HepG2 (cell line): ENCODE results near the gene LZTS2. TPM values are rescaled to one million over a fixed set of nuclear protein-coding genes. Genes with fewer than 3 reads are reported as not detected.
A peak's percentile ranks its signal among the peaks of the same experiment; 100 is the strongest.

Experiments used
- MYC ChIP-seq: sonication (generic); formaldehyde crosslinking; IDR thresholded peaks from 2 replicates; pipeline ENCODE4 v1.9.0; 2021; ENCODE audit warnings: missing genetic modification reagents, borderline replicate concordance
- PCBP2 ChIP-seq: fragments of 200-400 bp; formaldehyde crosslinking; optimal IDR thresholded peaks from 2 replicates; pipeline ENCODE3; 2018; ENCODE audit warnings: low read length, low read depth; ENCODE audit not compliant: poor library complexity, severe bottlenecking
- RBM22 ChIP-seq: fragments of 200-400 bp; formaldehyde crosslinking; optimal IDR thresholded peaks from 2 replicates; pipeline ENCODE3; 2017; ENCODE audit warnings: mild to moderate bottlenecking, low read length, moderate library complexity
- REXO4 ChIP-seq: sonication (generic); formaldehyde crosslinking; IDR thresholded peaks from 2 replicates; pipeline ENCODE4 v1.8.0; 2022; ENCODE audit warnings: missing genetic modification reagents, mild to moderate bottlenecking, borderline replicate concordance
- YEATS4 ChIP-seq: sonication (generic); formaldehyde crosslinking; IDR thresholded peaks from 2 replicates; pipeline ENCODE4 v1.4.0; 2020; ENCODE audit warnings: missing genetic modification reagents, borderline replicate concordance
- ZNF225 ChIP-seq: sonication (generic); formaldehyde crosslinking; IDR thresholded peaks from 2 replicates; pipeline ENCODE4 v1.4.0; 2020; ENCODE audit warnings: mild to moderate bottlenecking, missing genetic modification reagents
- ZNF33B ChIP-seq: sonication (generic); formaldehyde crosslinking; IDR thresholded peaks from 2 replicates; pipeline ENCODE4 v1.5.1; 2020; ENCODE audit warnings: mild to moderate bottlenecking, missing genetic modification reagents
- ZNF550 ChIP-seq: sonication (generic); formaldehyde crosslinking; IDR thresholded peaks from 2 replicates; pipeline ENCODE4 v1.4.0; 2020; ENCODE audit warnings: mild to moderate bottlenecking, missing genetic modification reagents, borderline replicate concordance
- ZNF605 ChIP-seq: sonication (generic); formaldehyde crosslinking; IDR thresholded peaks from 2 replicates; pipeline ENCODE4 v1.8.0; 2022; ENCODE audit warnings: mild to moderate bottlenecking, missing genetic modification reagents
- polyA plus RNA-seq, 8 experiments: library from polyadenylated mRNA; depleted of rRNA in 3 of 8; stranded (reverse) in 7 of 8; unstranded in 1 of 8; fragments of >200 nt; fragmentation: Illumina TruSeq in 4 of 8; extraction: Trizol in 4 of 8; gene quantifications; 2 replicates each; pipeline versions ENCODE4 v1.2.1 to v1.2.3, GENCODE V29; 2011 to 2016; ENCODE audit warnings: low read depth in 4 of 8, missing spikeins in 1 of 8, mixed read lengths in 1 of 8; ENCODE audit not compliant: insufficient read depth in 1 of 8
- total RNA-seq, 5 experiments: library from RNA; depleted of rRNA; stranded (reverse); fragments of >200 nt; fragmentation: Illumina TruSeq; extraction: Trizol; gene quantifications; 2 replicates each; pipeline ENCODE4 v1.2.3, GENCODE V29; 2016; ENCODE audit warnings: low read depth in 1 of 5
- TF ChIP-seq, protein P1 (sequence below): sonication (generic); formaldehyde crosslinking; IDR thresholded peaks from 2 replicates; pipeline ENCODE4 v1.9.0; 2021; ENCODE audit warnings: missing genetic modification reagents, borderline replicate concordance
- TF ChIP-seq, protein P2 (sequence below): sonication (generic); formaldehyde crosslinking; IDR thresholded peaks from 2 replicates; pipeline ENCODE4 v1.4.0; 2020; ENCODE audit warnings: low read depth, mild to moderate bottlenecking, missing genetic modification reagents
- TF ChIP-seq, protein P3 (sequence below): sonication (generic); formaldehyde crosslinking; IDR thresholded peaks from 2 replicates; pipeline ENCODE4 v1.8.1; 2023; ENCODE audit warnings: mild to moderate bottlenecking, moderate library complexity, missing genetic modification reagents
- TF ChIP-seq, protein P4 (sequence below): sonication (generic); formaldehyde crosslinking; IDR thresholded peaks from 2 replicates; pipeline ENCODE4 v1.9.0; 2021; ENCODE audit warnings: mild to moderate bottlenecking, missing genetic modification reagents
- TF ChIP-seq, protein P5 (sequence below): sonication (generic); formaldehyde crosslinking; IDR thresholded peaks from 2 replicates; pipeline ENCODE4 v1.5.0; 2020; ENCODE audit warnings: missing genetic modification reagents

The LZTS2 gene
- total and polyA plus RNA-seq, 2 of the 13 experiments (the other 11 are each of a cell fraction or from before 2014, with no cell fraction given), result 43.6 to 65.6 TPM

DNA sequence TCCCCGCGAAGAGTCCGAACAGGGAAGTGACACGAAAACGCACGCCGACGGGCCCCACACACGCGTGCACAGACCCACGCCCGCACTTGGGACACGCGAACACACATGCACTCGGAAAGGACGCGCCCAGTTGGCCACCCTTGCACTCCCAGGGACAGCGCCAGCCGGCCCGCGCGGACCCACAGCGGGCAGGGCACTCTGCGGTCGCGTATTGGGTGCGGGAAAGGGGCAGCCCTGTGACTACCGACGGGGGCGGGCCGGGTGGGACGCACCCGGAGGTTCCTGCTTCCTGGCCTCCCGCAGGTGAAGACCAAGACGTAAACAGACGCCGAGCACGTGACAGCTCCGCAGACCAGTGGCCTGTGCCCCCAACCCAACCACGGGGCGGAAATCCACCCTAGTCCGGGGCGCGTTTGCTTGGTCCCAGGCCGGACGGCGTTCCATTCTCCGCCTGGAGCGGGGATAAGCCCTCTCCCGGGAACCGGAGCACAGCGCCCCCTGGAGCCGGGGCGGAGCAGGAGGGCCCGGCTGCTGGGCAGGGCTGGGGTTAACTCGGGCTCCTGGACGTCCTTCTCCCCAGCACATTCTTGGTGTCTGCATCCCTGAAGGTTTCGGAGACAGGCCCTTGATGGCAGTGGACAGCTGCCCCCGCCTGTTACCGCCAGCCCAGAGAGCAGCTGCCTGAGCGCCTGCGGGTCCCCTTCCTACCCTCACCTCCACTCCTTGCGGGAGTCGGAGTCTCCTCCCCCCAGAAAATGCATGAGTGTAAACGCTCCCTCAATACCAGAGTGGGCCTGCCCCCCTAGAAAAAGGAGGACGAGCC is 2.0 kb upstream of the LZTS2 start (continued):
- TF ChIP-seq, protein P1, sequence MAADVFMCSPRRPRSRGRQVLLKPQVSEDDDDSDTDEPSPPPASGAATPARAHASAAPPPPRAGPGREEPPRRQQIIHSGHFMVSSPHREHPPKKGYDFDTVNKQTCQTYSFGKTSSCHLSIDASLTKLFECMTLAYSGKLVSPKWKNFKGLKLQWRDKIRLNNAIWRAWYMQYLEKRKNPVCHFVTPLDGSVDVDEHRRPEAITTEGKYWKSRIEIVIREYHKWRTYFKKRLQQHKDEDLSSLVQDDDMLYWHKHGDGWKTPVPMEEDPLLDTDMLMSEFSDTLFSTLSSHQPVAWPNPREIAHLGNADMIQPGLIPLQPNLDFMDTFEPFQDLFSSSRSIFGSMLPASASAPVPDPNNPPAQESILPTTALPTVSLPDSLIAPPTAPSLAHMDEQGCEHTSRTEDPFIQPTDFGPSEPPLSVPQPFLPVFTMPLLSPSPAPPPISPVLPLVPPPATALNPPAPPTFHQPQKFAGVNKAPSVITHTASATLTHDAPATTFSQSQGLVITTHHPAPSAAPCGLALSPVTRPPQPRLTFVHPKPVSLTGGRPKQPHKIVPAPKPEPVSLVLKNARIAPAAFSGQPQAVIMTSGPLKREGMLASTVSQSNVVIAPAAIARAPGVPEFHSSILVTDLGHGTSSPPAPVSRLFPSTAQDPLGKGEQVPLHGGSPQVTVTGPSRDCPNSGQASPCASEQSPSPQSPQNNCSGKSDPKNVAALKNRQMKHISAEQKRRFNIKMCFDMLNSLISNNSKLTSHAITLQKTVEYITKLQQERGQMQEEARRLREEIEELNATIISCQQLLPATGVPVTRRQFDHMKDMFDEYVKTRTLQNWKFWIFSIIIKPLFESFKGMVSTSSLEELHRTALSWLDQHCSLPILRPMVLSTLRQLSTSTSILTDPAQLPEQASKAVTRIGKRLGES (CRISPR knock-in tag), result no peak
- TF ChIP-seq, protein P2, sequence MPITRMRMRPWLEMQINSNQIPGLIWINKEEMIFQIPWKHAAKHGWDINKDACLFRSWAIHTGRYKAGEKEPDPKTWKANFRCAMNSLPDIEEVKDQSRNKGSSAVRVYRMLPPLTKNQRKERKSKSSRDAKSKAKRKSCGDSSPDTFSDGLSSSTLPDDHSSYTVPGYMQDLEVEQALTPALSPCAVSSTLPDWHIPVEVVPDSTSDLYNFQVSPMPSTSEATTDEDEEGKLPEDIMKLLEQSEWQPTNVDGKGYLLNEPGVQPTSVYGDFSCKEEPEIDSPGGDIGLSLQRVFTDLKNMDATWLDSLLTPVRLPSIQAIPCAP (CRISPR knock-in tag), result no peak
- no peak for TF ChIP-seq ZNF33B (CRISPR knock-in tag)
- TF ChIP-seq ZNF605, result no peak
- no peak for TF ChIP-seq ZNF225
- no peak for TF ChIP-seq RBM22
- TF ChIP-seq REXO4 (CRISPR knock-in tag), result no peak
- no peak for TF ChIP-seq ZNF550 (CRISPR knock-in tag)
- TF ChIP-seq YEATS4, result peak; percentile 40; the same call in 1 of the 2 replicates
- TF ChIP-seq MYC (CRISPR knock-in tag), result peak; percentile 83
- TF ChIP-seq, protein P3, sequence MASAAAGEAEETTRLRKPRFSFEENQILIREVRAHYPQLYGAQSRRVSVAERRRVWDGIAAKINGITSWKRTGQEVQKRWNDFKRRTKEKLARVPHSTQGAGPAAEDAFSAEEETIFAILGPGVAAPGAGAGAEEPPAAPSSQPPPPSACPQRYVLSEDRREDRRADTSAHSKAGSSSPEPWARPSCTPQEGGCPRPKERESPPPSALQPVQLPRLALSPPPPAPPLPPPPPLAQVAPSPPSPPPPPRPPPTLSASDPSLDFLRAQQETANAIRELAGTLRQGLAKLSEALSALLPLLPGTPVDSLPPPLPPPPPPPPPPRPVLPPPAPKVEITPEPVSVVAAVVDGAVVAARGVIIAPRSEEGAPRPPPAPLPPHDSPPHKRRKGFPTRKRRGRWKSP (CRISPR knock-in tag), result peak; percentile 65; the same call in 1 of the 2 replicates
- TF ChIP-seq, protein P4, sequence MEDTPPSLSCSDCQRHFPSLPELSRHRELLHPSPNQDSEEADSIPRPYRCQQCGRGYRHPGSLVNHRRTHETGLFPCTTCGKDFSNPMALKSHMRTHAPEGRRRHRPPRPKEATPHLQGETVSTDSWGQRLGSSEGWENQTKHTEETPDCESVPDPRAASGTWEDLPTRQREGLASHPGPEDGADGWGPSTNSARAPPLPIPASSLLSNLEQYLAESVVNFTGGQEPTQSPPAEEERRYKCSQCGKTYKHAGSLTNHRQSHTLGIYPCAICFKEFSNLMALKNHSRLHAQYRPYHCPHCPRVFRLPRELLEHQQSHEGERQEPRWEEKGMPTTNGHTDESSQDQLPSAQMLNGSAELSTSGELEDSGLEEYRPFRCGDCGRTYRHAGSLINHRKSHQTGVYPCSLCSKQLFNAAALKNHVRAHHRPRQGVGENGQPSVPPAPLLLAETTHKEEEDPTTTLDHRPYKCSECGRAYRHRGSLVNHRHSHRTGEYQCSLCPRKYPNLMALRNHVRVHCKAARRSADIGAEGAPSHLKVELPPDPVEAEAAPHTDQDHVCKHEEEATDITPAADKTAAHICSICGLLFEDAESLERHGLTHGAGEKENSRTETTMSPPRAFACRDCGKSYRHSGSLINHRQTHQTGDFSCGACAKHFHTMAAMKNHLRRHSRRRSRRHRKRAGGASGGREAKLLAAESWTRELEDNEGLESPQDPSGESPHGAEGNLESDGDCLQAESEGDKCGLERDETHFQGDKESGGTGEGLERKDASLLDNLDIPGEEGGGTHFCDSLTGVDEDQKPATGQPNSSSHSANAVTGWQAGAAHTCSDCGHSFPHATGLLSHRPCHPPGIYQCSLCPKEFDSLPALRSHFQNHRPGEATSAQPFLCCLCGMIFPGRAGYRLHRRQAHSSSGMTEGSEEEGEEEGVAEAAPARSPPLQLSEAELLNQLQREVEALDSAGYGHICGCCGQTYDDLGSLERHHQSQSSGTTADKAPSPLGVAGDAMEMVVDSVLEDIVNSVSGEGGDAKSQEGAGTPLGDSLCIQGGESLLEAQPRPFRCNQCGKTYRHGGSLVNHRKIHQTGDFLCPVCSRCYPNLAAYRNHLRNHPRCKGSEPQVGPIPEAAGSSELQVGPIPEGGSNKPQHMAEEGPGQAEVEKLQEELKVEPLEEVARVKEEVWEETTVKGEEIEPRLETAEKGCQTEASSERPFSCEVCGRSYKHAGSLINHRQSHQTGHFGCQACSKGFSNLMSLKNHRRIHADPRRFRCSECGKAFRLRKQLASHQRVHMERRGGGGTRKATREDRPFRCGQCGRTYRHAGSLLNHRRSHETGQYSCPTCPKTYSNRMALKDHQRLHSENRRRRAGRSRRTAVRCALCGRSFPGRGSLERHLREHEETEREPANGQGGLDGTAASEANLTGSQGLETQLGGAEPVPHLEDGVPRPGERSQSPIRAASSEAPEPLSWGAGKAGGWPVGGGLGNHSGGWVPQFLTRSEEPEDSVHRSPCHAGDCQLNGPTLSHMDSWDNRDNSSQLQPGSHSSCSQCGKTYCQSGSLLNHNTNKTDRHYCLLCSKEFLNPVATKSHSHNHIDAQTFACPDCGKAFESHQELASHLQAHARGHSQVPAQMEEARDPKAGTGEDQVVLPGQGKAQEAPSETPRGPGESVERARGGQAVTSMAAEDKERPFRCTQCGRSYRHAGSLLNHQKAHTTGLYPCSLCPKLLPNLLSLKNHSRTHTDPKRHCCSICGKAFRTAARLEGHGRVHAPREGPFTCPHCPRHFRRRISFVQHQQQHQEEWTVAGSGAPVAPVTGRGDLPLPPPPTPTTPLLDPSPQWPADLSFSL (CRISPR knock-in tag), result no peak
- no peak for TF ChIP-seq PCBP2
- TF ChIP-seq, protein P5, sequence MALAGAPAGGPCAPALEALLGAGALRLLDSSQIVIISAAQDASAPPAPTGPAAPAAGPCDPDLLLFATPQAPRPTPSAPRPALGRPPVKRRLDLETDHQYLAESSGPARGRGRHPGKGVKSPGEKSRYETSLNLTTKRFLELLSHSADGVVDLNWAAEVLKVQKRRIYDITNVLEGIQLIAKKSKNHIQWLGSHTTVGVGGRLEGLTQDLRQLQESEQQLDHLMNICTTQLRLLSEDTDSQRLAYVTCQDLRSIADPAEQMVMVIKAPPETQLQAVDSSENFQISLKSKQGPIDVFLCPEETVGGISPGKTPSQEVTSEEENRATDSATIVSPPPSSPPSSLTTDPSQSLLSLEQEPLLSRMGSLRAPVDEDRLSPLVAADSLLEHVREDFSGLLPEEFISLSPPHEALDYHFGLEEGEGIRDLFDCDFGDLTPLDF (CRISPR knock-in tag), result no peak
